GM12878 (cell line): ENCODE results near the gene SCRT2. TPM values are rescaled to one million over a fixed set of nuclear protein-coding genes. Genes with fewer than 3 reads are reported as not detected.

Experiments
- ATAC-seq: fragments of 200-7000 bp; cut with Tn5 transposase; 3 replicates; pipeline ENCODE4 v1.9.1; 2020; ENCODE audit warnings: mild to moderate bottlenecking, moderate library complexity
- BruUV-seq: library from RNA; stranded (reverse); fragments of 400-500 nt; replicated peaks from 2 replicates; lab custom pipeline; 2021; lab: Mats Ljungman, UMichigan
- CTCF ChIA-PET: fragments of 300-600 bp; sonication (Branson Sonifier 250); formaldehyde crosslinking; extraction: SDS; loops from one replicate; lab custom pipeline; 2021; ENCODE audit warnings: inconsistent platforms; lab: Yijun Ruan, JAX
- POLR2A ChIA-PET: fragments of 350-600 bp; formaldehyde crosslinking; extraction: SDS; loops from one replicate; lab custom pipeline; 2021; ENCODE audit warnings: inconsistent platforms; lab: Charles Lee
- RAD21 ChIA-PET: fragments of 300-600 bp; sonication (Branson Sonifier 250); formaldehyde crosslinking; loops from one replicate; lab custom pipeline; 2023; ENCODE audit warnings: antibody characterized with exemption; ENCODE audit not compliant: unreplicated experiment; lab: Charles Lee
- SMC1A ChIA-PET: fragments of 300-600 bp; sonication (Branson Sonifier 250); formaldehyde crosslinking; loops from one replicate; lab custom pipeline; 2023; ENCODE audit not compliant: unreplicated experiment, uncharacterized antibody; lab: Charles Lee
- DNase-seq: peaks from one replicate; pipeline ENCODE4 v3.0.0-alpha.2; 2011; ENCODE audit warnings: low read depth, low spot score
- FAIRE-seq: peaks from 3 replicates; lab custom pipeline; 2011; peaks lifted over from hg19 to GRCh38; lab: Jason Lieb, UNC
- H2AFZ ChIP-seq: 2 replicates; pipeline ENCODE4 v1.6.0; 2011; ENCODE audit warnings: low read depth, low read length, control low read depth; ENCODE audit not compliant: control insufficient read depth
- H3K27ac ChIP-seq: 2 replicates; pipeline ENCODE4 v1.5.1; 2011; ENCODE audit warnings: control low read depth; ENCODE audit not compliant: control insufficient read depth, insufficient read depth
- H3K27me3 ChIP-seq, 2 experiments: replicated peaks in 1 of 2; 2 replicates each; pipeline versions ENCODE4 v1.6.0 to v1.6.1; 2011; ENCODE audit warnings: low read length in 1 of 2; ENCODE audit not compliant: control insufficient read depth in 2 of 2, insufficient read depth in 2 of 2
- H3K36me3 ChIP-seq, 2 experiments: 2 replicates each; pipeline ENCODE4 v1.5.1; 2011; ENCODE audit warnings: low read length in 1 of 2; ENCODE audit not compliant: control insufficient read depth in 2 of 2, insufficient read depth in 2 of 2
- H3K4me1 ChIP-seq: 2 replicates; pipeline ENCODE4 v1.6.1; 2011; ENCODE audit warnings: mild to moderate bottlenecking, low read length, moderate library complexity, mixed read lengths; ENCODE audit not compliant: control insufficient read depth, insufficient read depth
- H3K4me2 ChIP-seq: 2 replicates; pipeline ENCODE4 v1.6.0; 2011; ENCODE audit warnings: control low read depth; ENCODE audit not compliant: control insufficient read depth, insufficient read depth
- H3K4me3 ChIP-seq: fragments of 200-600 bp; sonication (generic); 2 replicates; pipeline ENCODE4 v1.5.1; 2016
- H3K79me2 ChIP-seq: 2 replicates; pipeline ENCODE4 v1.6.0; 2011; ENCODE audit warnings: low read length; ENCODE audit not compliant: control insufficient read depth, insufficient read depth
- H3K9ac ChIP-seq: 2 replicates; pipeline ENCODE4 v1.8.0; 2011; ENCODE audit warnings: low read length, control low read depth, mixed read lengths; ENCODE audit not compliant: control insufficient read depth, insufficient read depth
- H3K9me3 ChIP-seq: replicated peaks from 3 replicates; pipeline ENCODE4 v1.5.1; 2011; ENCODE audit warnings: mild to moderate bottlenecking, low read length; ENCODE audit not compliant: control insufficient read depth, insufficient read depth
- H4K20me1 ChIP-seq: 2 replicates; pipeline ENCODE4 v1.6.0; 2011; ENCODE audit not compliant: control insufficient read depth, insufficient read depth
- ATF7 ChIP-seq: fragments of 450-650 bp; IDR thresholded peaks from 2 replicates; pipeline ENCODE4 v1.6.1; 2016; ENCODE audit warnings: low read depth, mild to moderate bottlenecking
- CBFB ChIP-seq: IDR thresholded peaks from 2 replicates; pipeline ENCODE4 v1.6.1; 2016; ENCODE audit warnings: antibody characterized with exemption, low read depth
- DPF2 ChIP-seq: fragments of 450-650 bp; IDR thresholded peaks from 2 replicates; pipeline ENCODE4 v1.6.1; 2017; ENCODE audit warnings: mild to moderate bottlenecking
- E2F4 ChIP-seq: IDR thresholded peaks from 2 replicates; pipeline ENCODE4 v1.6.1; 2012; ENCODE audit warnings: low read depth, low read length, improper control_type of control experiment
- EED ChIP-seq: sonication (generic); IDR thresholded peaks from 2 replicates; pipeline ENCODE4 v1.6.1; 2016; ENCODE audit warnings: antibody characterized with exemption, low read depth
- GABPA ChIP-seq: IDR thresholded peaks from 2 replicates; pipeline ENCODE4 v1.6.1; 2014; ENCODE audit warnings: antibody characterized with exemption, low read depth, mild to moderate bottlenecking, inconsistent platforms
- IKZF1 ChIP-seq: fragments of 450-650 bp; conservative IDR thresholded peaks from 2 replicates; pipeline ENCODE4 v1.6.1; 2017; ENCODE audit warnings: antibody characterized with exemption, mild to moderate bottlenecking
- MEF2A ChIP-seq: IDR thresholded peaks from 2 replicates; pipeline ENCODE4 v1.6.1; 2011; ENCODE audit warnings: low read depth, mild to moderate bottlenecking, low read length, moderate library complexity; ENCODE audit not compliant: insufficient read depth
- MXI1 ChIP-seq: fragments of 150-350 bp; IDR thresholded peaks from 2 replicates; pipeline ENCODE4 v1.6.1; 2011; ENCODE audit warnings: low read depth, mild to moderate bottlenecking, inconsistent platforms, low read length, improper control_type of control experiment
- NFIC ChIP-seq: IDR thresholded peaks from 2 replicates; pipeline ENCODE4 v1.6.1; 2012; ENCODE audit warnings: low read depth, mild to moderate bottlenecking, inconsistent platforms, low read length, moderate library complexity
- NR2C1 ChIP-seq: fragments of 450-650 bp; IDR thresholded peaks from 2 replicates; pipeline ENCODE4 v1.6.1; 2017; ENCODE audit warnings: antibody characterized with exemption, mild to moderate bottlenecking, moderate library complexity
- NRF1 ChIP-seq: conservative IDR thresholded peaks from 2 replicates; pipeline ENCODE4 v1.6.1; 2011; ENCODE audit warnings: mild to moderate bottlenecking, low read depth, low read length, improper control_type of control experiment
- PAX8 ChIP-seq: fragments of 450-650 bp; IDR thresholded peaks from 2 replicates; pipeline ENCODE4 v1.6.1; 2017; ENCODE audit warnings: mild to moderate bottlenecking, moderate library complexity
- RB1 ChIP-seq: fragments of 450-650 bp; formaldehyde crosslinking; IDR thresholded peaks from 2 replicates; pipeline ENCODE4 v1.6.1; 2017; ENCODE audit warnings: mild to moderate bottlenecking, borderline replicate concordance
- RELA ChIP-seq: fragments of 450-650 bp; IDR thresholded peaks from 2 replicates; pipeline ENCODE4 v1.8.0; 2014; ENCODE audit warnings: borderline replicate concordance; ENCODE audit not compliant: partially characterized antibody
- SIX5 ChIP-seq: IDR thresholded peaks from 2 replicates; pipeline ENCODE4 v1.6.1; 2011; ENCODE audit warnings: mild to moderate bottlenecking, low read depth, low read length, moderate library complexity; ENCODE audit not compliant: severe bottlenecking
- SUZ12 ChIP-seq: fragments of 200-600 bp; sonication (generic); IDR thresholded peaks from one replicate; pipeline ENCODE4 v1.6.1; 2018; ENCODE audit warnings: antibody characterized with exemption, mild to moderate bottlenecking; ENCODE audit not compliant: unreplicated experiment
- TARDBP ChIP-seq: IDR thresholded peaks from 2 replicates; pipeline ENCODE4 v1.6.1; 2016; ENCODE audit warnings: borderline replicate concordance
- TCF7 ChIP-seq: IDR thresholded peaks from 2 replicates; pipeline ENCODE4 v1.6.1; 2014; ENCODE audit warnings: antibody characterized with exemption, borderline replicate concordance
- WGBS: methylation state at CpG from one replicate; pipeline ENCODE4 v1.1.6; 2016; ENCODE audit warnings: low lambda C conversion rate; ENCODE audit not compliant: insufficient replicate concordance, insufficient coverage; ENCODE audit errors: missing lambda C conversion rate; 5-methylcytosine and 5-hydroxymethylcytosine counted together
- in situ Hi-C: fragments of 300-500 bp; cut with MboI; formaldehyde crosslinking; loops from 9 replicates; pipeline ENCODE4 v1.14.3; 2018; ENCODE audit warnings: mixed read lengths
- intact Hi-C: fragments of 100-400 bp; cut with micrococcal nuclease; formaldehyde crosslinking; loops from one replicate; pipeline ENCODE4 v1.14.2; 2022; ENCODE audit not compliant: unreplicated experiment
- polyA plus RNA-seq, 11 experiments: library from polyadenylated mRNA; depleted of rRNA in 4 of 11; unstranded in 6 of 11; stranded (reverse) in 5 of 11; fragments of >200 nt; fragmentation: Nextera tagmentation in 4 of 11; fragmentation: Illumina TruSeq in 1 of 11; extraction: Ambion mirVana in 4 of 11; extraction: Trizol in 1 of 11; gene quantifications; 1 replicate in 1 of 11; 2 replicates in 10 of 11; pipeline versions ENCODE4 v1.2.1 to v1.2.3, GENCODE V29; 2011 to 2016; ENCODE audit warnings: inconsistent platforms in 2 of 11, missing spikeins in 2 of 11, low read depth in 1 of 11
- total RNA-seq, 4 experiments: library from RNA; depleted of rRNA in 3 of 4; stranded (reverse); fragments of >200 nt in 3 of 4; fragmentation: Illumina TruSeq in 1 of 4; extraction: Trizol in 1 of 4; gene quantifications; 2 replicates each; pipeline versions ENCODE4 v1.2.1 to v1.2.3, GENCODE V29; 2013 to 2021
- TF ChIP-seq, protein P1 (sequence below): fragments of 150-350 bp; IDR thresholded peaks from 2 replicates; pipeline ENCODE4 v1.6.1; 2016; ENCODE audit warnings: low read depth, low read length

The SCRT2 gene
- total and polyA plus RNA-seq, 10 of the 15 experiments (the other 5 are each of a cell fraction or from before 2014, with no cell fraction given), result not detected

- TF ChIP-seq TARDBP (no peak), MXI1 (no peak), ATF7 (no peak), NR2C1 (no peak), DPF2 (no peak), TCF7 (no peak), NRF1 (no peak), GABPA (no peak), SIX5 (no peak), IKZF1 (no peak)
- TF ChIP-seq, all 136 proteins: peak for 0
These were observed 17.4 kb downstream of the SCRT2 start (continued) for GRCh38 chr20:658202-658601.

- H3K27ac ChIP-seq, result no peak overlapping the region
- H3K27me3 ChIP-seq, result peaks cover 0 to 1% of the 10 kb centered on the region in 2 experiments; a peak in 1 of 4 replicates
- CTCF ChIA-PET, result interaction anchor here (1.3 to 2.7 kb wide), 2 partner anchors 11 kb away, joined by 7 to 9 read pairs; no protein-coding TSS in a partner anchor
- in situ Hi-C loops (no loop called here), intact Hi-C loops (no loop called here)
- FAIRE-seq, result no peak
- H3K4me2 ChIP-seq, result no peak overlapping the region
- POLR2A ChIA-PET, result no interaction called here
- no peak overlapping the region for H2AFZ ChIP-seq
- BruUV-seq, result no TSS peak
- 48% methylated on average over 11 of the region's 11 CpGs for WGBS
- no peak for ATAC-seq
- no peak overlapping the region for H3K9ac ChIP-seq
- no peaks in the 10 kb centered on the region for H3K36me3 ChIP-seq
- no peaks in the 10 kb centered on the region for H4K20me1 ChIP-seq
- SMC1A ChIA-PET, result interaction anchor here (1.0 to 2.0 kb wide), 2 partner anchors 10 to 73 kb away, joined by 4 to 6 read pairs; no protein-coding TSS in a partner anchor
- H3K4me3 ChIP-seq, result no peak overlapping the region
- peaks cover 14% of the 10 kb centered on the region for H3K79me2 ChIP-seq
- RAD21 ChIA-PET, result no interaction called here
- no peaks in the 10 kb centered on the region for H3K9me3 ChIP-seq
- no peak for DNase-seq
- H3K4me1 ChIP-seq, result peaks cover 6% of the 10 kb centered on the region; the same call in 1 of the 2 replicates
- TF ChIP-seq MEF2A (no peak), E2F4 (no peak), EED (no peak), SUZ12 (no peak), PAX8 (no peak), NFIC (no peak), CBFB (no peak), RELA (no peak), RB1 (no peak)
- TF ChIP-seq, protein P1, sequence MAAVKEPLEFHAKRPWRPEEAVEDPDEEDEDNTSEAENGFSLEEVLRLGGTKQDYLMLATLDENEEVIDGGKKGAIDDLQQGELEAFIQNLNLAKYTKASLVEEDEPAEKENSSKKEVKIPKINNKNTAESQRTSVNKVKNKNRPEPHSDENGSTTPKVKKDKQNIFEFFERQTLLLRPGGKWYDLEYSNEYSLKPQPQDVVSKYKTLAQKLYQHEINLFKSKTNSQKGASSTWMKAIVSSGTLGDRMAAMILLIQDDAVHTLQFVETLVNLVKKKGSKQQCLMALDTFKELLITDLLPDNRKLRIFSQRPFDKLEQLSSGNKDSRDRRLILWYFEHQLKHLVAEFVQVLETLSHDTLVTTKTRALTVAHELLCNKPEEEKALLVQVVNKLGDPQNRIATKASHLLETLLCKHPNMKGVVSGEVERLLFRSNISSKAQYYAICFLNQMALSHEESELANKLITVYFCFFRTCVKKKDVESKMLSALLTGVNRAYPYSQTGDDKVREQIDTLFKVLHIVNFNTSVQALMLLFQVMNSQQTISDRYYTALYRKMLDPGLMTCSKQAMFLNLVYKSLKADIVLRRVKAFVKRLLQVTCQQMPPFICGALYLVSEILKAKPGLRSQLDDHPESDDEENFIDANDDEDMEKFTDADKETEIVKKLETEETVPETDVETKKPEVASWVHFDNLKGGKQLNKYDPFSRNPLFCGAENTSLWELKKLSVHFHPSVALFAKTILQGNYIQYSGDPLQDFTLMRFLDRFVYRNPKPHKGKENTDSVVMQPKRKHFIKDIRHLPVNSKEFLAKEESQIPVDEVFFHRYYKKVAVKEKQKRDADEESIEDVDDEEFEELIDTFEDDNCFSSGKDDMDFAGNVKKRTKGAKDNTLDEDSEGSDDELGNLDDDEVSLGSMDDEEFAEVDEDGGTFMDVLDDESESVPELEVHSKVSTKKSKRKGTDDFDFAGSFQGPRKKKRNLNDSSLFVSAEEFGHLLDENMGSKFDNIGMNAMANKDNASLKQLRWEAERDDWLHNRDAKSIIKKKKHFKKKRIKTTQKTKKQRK, result no peak
These were observed 19.6 kb downstream of the SCRT2 start for GRCh38 chr20:655726-656624.
